ENCODE results near the gene SKA3. TPM values are rescaled to one million over a fixed set of nuclear protein-coding genes. Genes with fewer than 3 reads are reported as not detected.

Gene SKA3
- polyA plus RNA-seq, 1 donor (not counting 4 experiments of a cell fraction or from before 2014, with no cell fraction given): 13.4 TPM

DNA sequence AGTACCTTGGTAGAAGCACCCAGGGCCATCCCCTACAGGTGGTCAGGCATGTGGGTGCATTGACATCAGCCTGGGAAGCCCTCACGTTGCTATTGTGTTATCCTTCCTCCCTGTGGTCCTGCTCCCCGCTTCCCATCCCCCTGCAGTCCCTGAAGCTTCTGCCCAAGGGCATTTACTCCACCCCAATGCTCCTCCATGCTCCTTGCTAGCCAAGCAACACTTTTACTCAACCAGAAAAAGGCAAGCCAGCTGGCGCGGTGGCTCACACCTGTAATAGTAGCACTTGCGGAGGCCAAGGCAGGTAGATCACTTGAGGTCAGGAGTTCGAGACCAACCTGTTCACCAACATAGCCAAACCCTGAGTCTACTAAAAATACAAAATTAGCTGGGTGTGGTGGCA, 60.2 kb downstream of the SKA3 start:
- no peaks in the 10 kb centered on the region for H4K20me1 ChIP-seq (ENCODE audit: control insufficient read depth, extremely low read depth, insufficient read depth, low read length)
- H3K27me3 ChIP-seq (ENCODE audit: control insufficient read depth, extremely low read depth, insufficient read depth, low read length): no peaks in the 10 kb centered on the region
- no peaks in the 10 kb centered on the region for H3K36me3 ChIP-seq (ENCODE audit: control insufficient read depth in 2 of 2, extremely low read depth in 1 of 2, insufficient read depth in 2 of 2, low read length in 2 of 2)
- H3K79me2 ChIP-seq (ENCODE audit: control insufficient read depth, insufficient read depth, low read length): no peaks in the 10 kb centered on the region
- H3K9me3 ChIP-seq (ENCODE audit: control insufficient read depth, low read depth, low read length): no peaks in the 10 kb centered on the region
- no peak overlapping the region for H2AFZ ChIP-seq (ENCODE audit: control insufficient read depth, low read length)
- no peaks in the 10 kb centered on the region for H3K9me1 ChIP-seq (ENCODE audit: control insufficient read depth, extremely low read depth, insufficient read depth, low read length)
- H3K4me1 ChIP-seq (ENCODE audit: control insufficient read depth, extremely low read depth, insufficient read depth, low read length): no peaks in the 10 kb centered on the region
- no peak overlapping the region for H3K27ac ChIP-seq (ENCODE audit: control insufficient read depth, insufficient read depth, low read length)
- H3K4me2 ChIP-seq (ENCODE audit: control insufficient read depth, extremely low read depth, insufficient read depth, low read depth, low read length): no peak overlapping the region
- dilution Hi-C loops (cut with MboI; ENCODE audit: extremely low pct_ligation_motif_present, low sequenced_read_pairs): no loop called here
- no peak for FAIRE-seq
- DNase-seq (ENCODE audit: low read depth, low spot score): no peak
- H3K9ac ChIP-seq (ENCODE audit: control insufficient read depth, extremely low read depth, insufficient read depth, low read length): no peak overlapping the region
- no peak for TF ChIP-seq EZH2 (IDR thresholded peaks at IDR 0.05; ENCODE audit: low read length)
- TF ChIP-seq, protein P1, sequence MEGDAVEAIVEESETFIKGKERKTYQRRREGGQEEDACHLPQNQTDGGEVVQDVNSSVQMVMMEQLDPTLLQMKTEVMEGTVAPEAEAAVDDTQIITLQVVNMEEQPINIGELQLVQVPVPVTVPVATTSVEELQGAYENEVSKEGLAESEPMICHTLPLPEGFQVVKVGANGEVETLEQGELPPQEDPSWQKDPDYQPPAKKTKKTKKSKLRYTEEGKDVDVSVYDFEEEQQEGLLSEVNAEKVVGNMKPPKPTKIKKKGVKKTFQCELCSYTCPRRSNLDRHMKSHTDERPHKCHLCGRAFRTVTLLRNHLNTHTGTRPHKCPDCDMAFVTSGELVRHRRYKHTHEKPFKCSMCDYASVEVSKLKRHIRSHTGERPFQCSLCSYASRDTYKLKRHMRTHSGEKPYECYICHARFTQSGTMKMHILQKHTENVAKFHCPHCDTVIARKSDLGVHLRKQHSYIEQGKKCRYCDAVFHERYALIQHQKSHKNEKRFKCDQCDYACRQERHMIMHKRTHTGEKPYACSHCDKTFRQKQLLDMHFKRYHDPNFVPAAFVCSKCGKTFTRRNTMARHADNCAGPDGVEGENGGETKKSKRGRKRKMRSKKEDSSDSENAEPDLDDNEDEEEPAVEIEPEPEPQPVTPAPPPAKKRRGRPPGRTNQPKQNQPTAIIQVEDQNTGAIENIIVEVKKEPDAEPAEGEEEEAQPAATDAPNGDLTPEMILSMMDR (optimal IDR thresholded peaks at IDR 0.05 in 1 of 3, IDR thresholded peaks at IDR 0.05 in 1 of 3, conservative IDR thresholded peaks at IDR 0.05 in 1 of 3; ENCODE audit: extremely low read depth in 1 of 3, insufficient read depth in 2 of 3, low read length in 3 of 3): no peak
- no peak overlapping the region for H3K4me3 ChIP-seq (ENCODE audit: control insufficient read depth in 2 of 3, extremely low read depth in 1 of 3, insufficient read depth in 2 of 3, low read depth in 1 of 3, low read length in 3 of 3)

DNA sequence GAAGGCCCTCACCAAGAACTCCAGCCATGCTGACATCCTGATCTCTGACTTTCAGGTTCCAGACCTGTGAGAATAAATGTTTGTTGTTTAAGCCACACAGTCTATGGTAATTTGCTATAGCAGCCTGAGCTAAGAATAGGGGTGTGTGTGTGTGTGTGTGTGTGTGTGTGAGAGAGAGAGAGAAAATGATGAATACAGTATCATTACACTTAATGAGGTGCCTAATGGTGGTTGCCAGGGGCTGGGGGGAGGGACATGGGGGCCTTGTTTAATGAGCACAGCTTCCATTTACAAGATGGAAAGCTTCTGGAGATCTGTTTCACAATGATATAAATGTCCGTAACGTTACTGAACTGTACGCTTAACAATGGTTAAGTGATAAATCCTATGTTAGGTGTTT, 61.1 kb downstream of the SKA3 start:
- no peak for DNase-seq (ENCODE audit: low read depth, low spot score)
- Histone ChIP-seq H3K4me3 (ENCODE audit: control insufficient read depth in 2 of 3, extremely low read depth in 1 of 3, insufficient read depth in 2 of 3, low read depth in 1 of 3, low read length in 3 of 3) (no peak overlapping the region), H3K79me2 (ENCODE audit: control insufficient read depth, insufficient read depth, low read length) (no peaks in the 10 kb centered on the region), H3K27ac (ENCODE audit: control insufficient read depth, insufficient read depth, low read length) (no peak overlapping the region), H3K27me3 (ENCODE audit: control insufficient read depth, extremely low read depth, insufficient read depth, low read length) (no peaks in the 10 kb centered on the region), H2AFZ (ENCODE audit: control insufficient read depth, low read length) (no peak overlapping the region), H3K4me1 (ENCODE audit: control insufficient read depth, extremely low read depth, insufficient read depth, low read length) (no peaks in the 10 kb centered on the region), H3K4me2 (ENCODE audit: control insufficient read depth, extremely low read depth, insufficient read depth, low read depth, low read length) (no peak overlapping the region), H3K36me3 (ENCODE audit: control insufficient read depth in 2 of 2, extremely low read depth in 1 of 2, insufficient read depth in 2 of 2, low read length in 2 of 2) (no peaks in the 10 kb centered on the region), H4K20me1 (ENCODE audit: control insufficient read depth, extremely low read depth, insufficient read depth, low read length) (no peaks in the 10 kb centered on the region), H3K9me3 (ENCODE audit: control insufficient read depth, low read depth, low read length) (no peaks in the 10 kb centered on the region), H3K9me1 (ENCODE audit: control insufficient read depth, extremely low read depth, insufficient read depth, low read length) (no peaks in the 10 kb centered on the region), H3K9ac (ENCODE audit: control insufficient read depth, extremely low read depth, insufficient read depth, low read length) (no peak overlapping the region)
- no peak for FAIRE-seq
- dilution Hi-C loops (cut with MboI; ENCODE audit: extremely low pct_ligation_motif_present, low sequenced_read_pairs): no loop called here
- TF ChIP-seq, protein P1 (optimal IDR thresholded peaks at IDR 0.05 in 1 of 3, IDR thresholded peaks at IDR 0.05 in 1 of 3, conservative IDR thresholded peaks at IDR 0.05 in 1 of 3; ENCODE audit: extremely low read depth in 1 of 3, insufficient read depth in 2 of 3, low read length in 3 of 3): no peak
- TF ChIP-seq EZH2 (IDR thresholded peaks at IDR 0.05; ENCODE audit: low read length): no peak
